GM19351 (cell line): ENCODE measurements around the gene TBC1D16.
"Not testable (repeated sequence)": the region's sequence is repeated elsewhere in the genome, so short reads cannot be mapped to it uniquely, and the experiment has no call there.

Experiments
- ATAC-seq: cut with Tn5 transposase; IDR thresholded peaks from one replicate; pipeline ENCODE4 v1.9.1; 2021; ENCODE audit warnings: mild to moderate bottlenecking, moderate library complexity; ENCODE audit not compliant: unreplicated experiment

The TBC1D16 gene

DNA sequence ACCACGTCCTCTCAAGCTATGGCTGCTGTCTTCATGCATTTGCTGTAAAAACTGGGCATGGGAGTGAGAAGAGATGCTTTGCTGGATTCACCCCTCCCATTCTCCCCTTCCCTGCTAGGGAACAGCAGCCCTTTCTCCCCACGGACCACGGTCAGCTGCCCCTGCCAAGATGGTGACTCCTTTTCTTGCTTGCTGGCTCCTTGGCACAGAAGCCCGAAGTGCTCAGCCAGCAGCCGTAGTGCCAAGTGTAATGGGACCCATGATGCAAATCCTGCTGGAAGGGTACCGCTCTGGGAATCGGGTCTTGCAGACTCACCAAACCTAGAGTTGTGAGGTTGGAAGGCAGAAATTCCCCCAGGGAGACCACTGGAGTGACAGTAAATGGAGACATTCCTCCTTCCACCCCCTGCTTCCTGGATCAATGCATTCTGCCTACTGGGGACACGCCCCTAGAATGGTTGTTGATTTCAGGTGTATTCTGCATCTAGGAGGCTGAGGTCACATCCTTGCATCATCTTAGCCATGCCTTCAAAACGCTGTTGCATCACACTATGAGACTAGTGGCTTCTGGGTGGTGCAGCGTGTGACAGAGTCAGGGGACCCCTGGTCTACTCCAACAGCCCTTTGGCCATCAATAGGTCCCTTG, 133.4 kb downstream of the TBC1D16 start:
- no peak for ATAC-seq

DNA sequence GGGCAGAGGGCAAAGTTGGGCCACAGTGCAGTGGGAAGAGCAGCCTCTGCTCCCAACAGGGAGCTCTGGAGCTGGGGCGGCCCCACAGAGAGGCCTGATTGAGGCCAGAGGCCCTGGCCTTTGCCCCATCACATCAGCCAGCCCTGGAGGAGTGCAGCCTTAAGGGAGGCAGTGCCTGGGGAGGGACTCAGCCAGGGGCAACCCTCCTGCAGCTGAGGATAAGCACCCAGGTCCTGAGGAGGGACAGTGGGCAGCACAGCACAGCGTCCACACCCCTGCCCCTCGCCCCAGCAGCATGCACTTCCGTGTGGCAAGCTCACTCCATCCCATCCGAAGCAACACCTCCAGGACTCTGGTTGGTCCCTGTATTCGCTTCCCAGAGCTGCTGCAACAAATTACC, 134.5 kb downstream of the TBC1D16 start:
- no peak for ATAC-seq

DNA sequence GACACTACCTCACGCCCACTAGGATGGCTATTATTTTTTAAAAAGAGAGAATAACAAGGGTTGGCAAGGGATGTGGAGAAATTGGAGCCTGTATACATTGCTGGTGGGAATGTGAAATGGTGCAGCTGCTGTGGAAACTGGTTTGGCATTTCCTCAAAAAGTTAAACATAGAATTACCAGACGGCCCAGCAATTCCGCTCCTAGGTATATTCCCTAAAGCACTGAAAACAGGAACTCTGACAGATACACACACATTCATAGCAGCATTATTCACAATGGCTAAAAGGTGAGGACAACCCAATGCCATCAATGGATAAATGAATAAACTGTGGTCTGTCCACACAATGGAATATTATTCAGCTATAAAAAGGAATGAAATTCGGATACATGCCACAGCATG, 136.1 kb downstream of the TBC1D16 start:
- ATAC-seq, result no peak

DNA sequence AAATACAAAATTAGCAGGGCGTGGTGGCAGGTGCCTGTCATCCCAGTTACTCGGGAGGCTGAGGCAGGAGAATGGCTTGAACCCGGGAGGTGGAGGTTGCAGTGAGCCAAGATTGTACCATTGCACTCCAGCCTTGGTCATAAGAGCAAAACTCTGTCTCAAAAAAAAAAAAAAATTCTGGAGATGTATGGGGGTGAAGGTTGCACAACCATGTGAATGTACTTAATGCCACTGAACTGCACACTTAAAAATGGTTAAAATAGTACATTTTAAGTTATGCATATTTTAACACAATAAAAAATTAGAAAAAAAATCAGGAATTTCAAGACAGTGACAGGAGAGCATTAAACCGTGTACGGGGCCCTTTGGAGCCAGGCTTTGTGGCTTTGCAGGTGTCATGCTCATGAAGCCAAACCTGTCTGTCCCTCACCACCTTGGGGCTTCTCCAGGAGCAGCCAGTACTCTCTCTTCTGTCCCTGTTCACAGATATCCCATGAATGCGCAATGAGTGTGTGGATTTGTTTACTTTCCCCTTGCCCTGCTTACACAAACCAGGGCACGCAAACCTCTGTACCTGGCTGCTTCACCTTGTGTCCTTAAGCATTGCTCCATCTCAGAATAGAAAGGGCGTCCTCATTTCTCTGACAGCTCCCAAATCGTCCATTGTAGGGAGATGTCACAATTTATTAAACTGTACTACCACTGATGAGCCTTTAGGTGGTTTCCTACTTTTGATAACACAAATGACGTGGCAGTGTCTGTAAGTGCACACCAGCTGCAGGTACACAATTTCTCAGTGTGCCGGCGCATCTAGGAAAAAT, 138.2 kb downstream of the TBC1D16 start:
- no peak for ATAC-seq

DNA sequence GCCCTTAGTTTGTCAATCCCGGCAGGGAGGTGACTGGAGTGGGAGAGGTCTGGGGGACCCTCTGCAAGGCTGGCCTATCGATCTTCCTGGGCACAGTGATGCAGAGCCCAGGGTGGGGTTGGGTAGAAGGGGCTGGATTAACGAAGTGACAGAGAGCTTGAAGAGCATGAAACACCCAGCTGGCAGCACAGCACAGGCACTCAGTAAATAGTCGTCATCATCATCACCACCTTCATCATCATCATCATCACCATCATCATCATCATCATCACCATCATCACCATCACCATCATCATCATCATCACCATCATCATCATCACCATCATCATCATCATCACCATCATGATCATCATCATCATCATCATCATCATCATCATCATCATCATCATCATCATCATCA, 142.2 kb downstream of the TBC1D16 start:
- ATAC-seq, result not testable (repeated sequence)

GRCh38 chr17:79892457-79893241, 143.0 kb downstream of the TBC1D16 start:
- ATAC-seq, result no peak

GRCh38 chr17:79891113-79891730, 144.4 kb downstream of the TBC1D16 start:
- no peak for ATAC-seq

GRCh38 chr17:79890706-79891105, 145.0 kb downstream of the TBC1D16 start:
- ATAC-seq, result no peak

DNA sequence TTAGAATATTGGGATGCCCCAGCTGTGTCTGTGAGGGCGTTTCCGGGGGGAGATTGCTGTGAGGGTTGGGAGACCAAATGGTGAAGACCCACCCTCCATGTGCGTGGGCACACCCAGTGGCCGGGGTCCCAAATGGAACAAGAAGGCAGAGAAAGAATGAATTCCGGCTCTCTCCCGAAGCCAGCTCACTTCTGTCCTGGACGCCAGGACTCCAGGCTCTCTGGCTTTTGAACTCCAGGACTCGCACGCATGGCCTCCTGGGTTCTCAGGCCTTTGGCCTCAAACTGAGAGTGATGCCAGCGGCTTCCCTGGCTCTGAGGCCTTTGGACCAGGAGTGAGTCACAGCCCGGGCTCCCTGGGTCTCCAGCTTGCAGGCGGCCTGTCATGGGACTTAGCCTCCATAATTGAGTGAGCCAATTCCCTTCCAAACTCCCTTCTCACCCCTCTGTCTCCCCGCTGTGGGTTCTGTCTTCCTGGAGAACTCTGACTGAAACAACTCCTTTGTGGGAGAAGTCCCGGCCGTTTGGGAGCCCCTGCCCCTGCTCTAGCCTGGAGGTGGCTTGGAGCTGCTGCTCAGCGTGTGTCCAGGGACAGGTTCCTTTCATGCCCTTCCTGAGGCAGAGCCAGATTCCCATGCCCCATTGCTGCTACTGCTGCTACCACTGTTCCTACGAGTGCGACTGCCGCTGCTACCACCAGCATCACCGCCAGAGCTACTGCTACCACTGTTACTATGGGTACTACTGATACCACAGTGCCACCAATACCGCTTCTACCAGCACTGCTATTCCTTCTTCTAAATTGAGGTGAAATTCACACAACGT, 146.6 kb downstream of the TBC1D16 start:
- ATAC-seq, result no peak

DNA sequence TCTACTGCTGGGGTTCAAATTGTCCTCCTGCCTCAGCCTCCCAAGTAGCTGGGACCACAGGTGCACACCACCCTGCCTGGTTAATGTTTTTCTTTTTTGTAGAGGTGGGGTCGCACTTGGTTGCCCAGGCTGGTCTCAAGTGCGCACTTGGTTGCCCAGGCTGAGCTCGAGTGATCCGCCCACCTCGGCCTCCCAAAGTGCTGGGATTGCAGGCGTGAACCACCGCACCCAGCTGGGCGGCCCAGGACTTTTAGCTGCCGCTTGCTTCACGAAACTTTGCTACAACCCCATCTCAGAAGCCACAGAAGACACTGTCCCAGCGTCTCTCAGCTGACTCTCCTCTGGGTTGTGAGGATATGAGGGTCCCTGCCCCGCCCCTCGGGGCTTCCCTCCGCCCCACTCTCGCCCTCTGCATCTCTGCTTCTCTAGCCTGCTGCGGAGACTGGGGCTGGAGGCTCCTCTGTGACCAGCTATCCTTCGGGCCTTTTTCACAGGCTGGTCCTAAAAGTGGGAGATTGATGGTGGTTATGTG, 147.6 kb downstream of the TBC1D16 start:
- ATAC-seq, result no peak

DNA sequence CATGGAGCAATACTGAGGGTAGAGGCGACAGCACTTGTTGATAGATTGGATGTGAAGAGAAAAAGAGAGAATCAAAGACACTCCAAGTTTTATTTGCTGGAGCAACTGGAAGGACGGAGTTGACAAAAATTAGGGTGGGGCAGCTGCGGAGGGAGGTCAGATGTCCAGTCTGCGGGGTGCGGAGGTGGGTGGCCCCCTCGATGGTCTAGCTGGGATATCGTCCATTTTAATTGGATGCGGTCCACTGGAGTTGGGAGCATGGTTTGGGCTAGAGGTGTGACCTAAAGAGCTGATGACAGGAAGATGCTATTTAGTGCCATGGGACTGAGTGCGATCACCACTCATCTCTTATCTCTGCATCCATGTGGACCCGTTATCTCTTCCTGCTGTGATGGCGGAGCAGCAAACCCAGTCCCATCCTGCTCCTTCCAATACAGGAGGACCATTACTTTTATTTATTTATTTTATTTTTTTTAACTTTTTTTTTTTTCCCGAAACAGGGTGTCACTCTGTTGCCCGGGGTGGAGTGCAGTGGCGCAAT, 148.2 kb downstream of the TBC1D16 start:
- no peak for ATAC-seq

- ATAC-seq, result no peak
Observed at GRCh38 chr17:79883202-79883601, 152.5 kb downstream of the TBC1D16 start.
